Vagina (tissue), 2 donors: ENCODE results near the gene TMX4. TPM values are rescaled to one million over a fixed set of nuclear protein-coding genes. Genes with fewer than 3 reads are reported as not detected.
"Not testable (repeated sequence)": the region's sequence is repeated elsewhere in the genome, so short reads cannot be mapped to it uniquely, and the experiment has no call there.

Experiments used
- DNase-seq, 2 donors: peaks; one replicate each; pipeline ENCODE4 v3.0.0-alpha.2; 2017; ENCODE audit errors: extremely low spot score in 2 of 2
- H3K27ac ChIP-seq: fragments of 200-600 bp; sonication (generic); one replicate; pipeline ENCODE4 v1.5.1; 2019
- H3K27me3 ChIP-seq: fragments of 200-600 bp; sonication (generic); one replicate; pipeline ENCODE4 v1.5.1; 2019
- H3K36me3 ChIP-seq, 2 donors: fragments of 200-600 bp; sonication (generic); one replicate each; pipeline ENCODE4 v1.5.1; 2017 to 2019
- H3K4me1 ChIP-seq: fragments of 200-600 bp; sonication (generic); one replicate; pipeline ENCODE4 v1.5.1; 2019
- H3K4me3 ChIP-seq, 2 donors: fragments of 200-600 bp; sonication (generic); 1 replicate in 1 of 2; 2 replicates in 1 of 2; pipeline ENCODE4 v1.5.1; 2016 to 2019
- H3K9me3 ChIP-seq: fragments of 200-600 bp; sonication (generic); one replicate; pipeline ENCODE4 v1.5.1; 2019
- CTCF ChIP-seq, 3 experiments: fragments of 450-650 bp in 2 of 3; fragments of 200-600 bp in 1 of 3; sonication (generic) in 1 of 3; IDR thresholded peaks; one replicate each; pipeline ENCODE4 v1.5.1; 2017 to 2019; ENCODE audit warnings: antibody characterized with exemption in 3 of 3, mild to moderate bottlenecking in 2 of 3, moderate library complexity in 2 of 3
- POLR2A ChIP-seq, 2 donors: fragments of 450-650 bp; IDR thresholded peaks; one replicate each; pipeline ENCODE4 v1.6.1; 2017; ENCODE audit warnings: antibody characterized with exemption in 2 of 2, mild to moderate bottlenecking in 2 of 2, moderate library complexity in 2 of 2
- POLR2AphosphoS5 ChIP-seq, 2 donors: sonication (generic); formaldehyde crosslinking; IDR thresholded peaks; one replicate each; pipeline ENCODE4 v1.9.0; 2017; ENCODE audit warnings: antibody characterized with exemption in 2 of 2, mild to moderate bottlenecking in 2 of 2, low read depth in 1 of 2; ENCODE audit not compliant: insufficient read depth in 1 of 2
- intact Hi-C: fragments of 100-400 bp; cut with DNase I; formaldehyde crosslinking; loops from one replicate; pipeline ENCODE4 v1.15.1; 2023
- total RNA-seq: library from RNA; depleted of rRNA; stranded (reverse); fragments of >200 nt; gene quantifications from one replicate; pipeline ENCODE4 v1.2.3, GENCODE V29; 2016

The TMX4 gene
- total RNA-seq, 1 donor from 2014 or later = 33.9 TPM

- no peak for DNase-seq
- H3K27ac ChIP-seq = no peak overlapping the region
- intact Hi-C loops = loop anchor here (10.0 kb wide), 1 partner anchor 92 kb away; no protein-coding TSS in a partner anchor
- H3K4me1 ChIP-seq = no peaks in the 10 kb centered on the region
- TF ChIP-seq POLR2A (IDR thresholded peaks at IDR 0.05) = no peak
- TF ChIP-seq CTCF (IDR thresholded peaks at IDR 0.05) = no peak
- no peak for TF ChIP-seq POLR2AphosphoS5 (IDR thresholded peaks at IDR 0.05; ENCODE audit: insufficient read depth in 1 of 2, low read depth in 1 of 2)
- H3K4me3 ChIP-seq = no peak overlapping the region
- H3K9me3 ChIP-seq = no peaks in the 10 kb centered on the region
- H3K27me3 ChIP-seq = no peaks in the 10 kb centered on the region
- H3K36me3 ChIP-seq = no peaks in the 10 kb centered on the region
These were observed 13.7 kb upstream of the TMX4 start for GRCh38 chr20:8033151-8033841.

- no peak for DNase-seq
- Histone ChIP-seq H3K27ac (no peak overlapping the region), H3K27me3 (no peaks in the 10 kb centered on the region), H3K36me3 (no peaks in the 10 kb centered on the region), H3K4me1 (no peaks in the 10 kb centered on the region), H3K9me3 (no peaks in the 10 kb centered on the region), H3K4me3 (no peak overlapping the region)
- intact Hi-C loops = loop anchor here (10.0 kb wide), 1 partner anchor 92 kb away; no protein-coding TSS in a partner anchor
- TF ChIP-seq POLR2A (IDR thresholded peaks at IDR 0.05) (no peak), CTCF (IDR thresholded peaks at IDR 0.05) (no peak), POLR2AphosphoS5 (IDR thresholded peaks at IDR 0.05; ENCODE audit: insufficient read depth in 1 of 2, low read depth in 1 of 2) (no peak)
These were observed 12.9 kb upstream of the TMX4 start for GRCh38 chr20:8032499-8032898.

GRCh38 chr20:8031539-8031938, 12.0 kb upstream of the TMX4 start:
- H3K4me1 ChIP-seq, DNase-seq, H3K4me3 ChIP-seq, H3K27me3 ChIP-seq, H3K36me3 ChIP-seq, H3K27ac ChIP-seq, H3K9me3 ChIP-seq: not testable (repeated sequence)
- intact Hi-C loops = loop anchor here (10.0 kb wide), 1 partner anchor 93 kb away; no protein-coding TSS in a partner anchor

GRCh38 chr20:8021541-8022269, 2.1 kb upstream of the TMX4 start:
- no peaks in the 10 kb centered on the region for H3K27me3 ChIP-seq
- DNase-seq = no peak
- H3K4me1 ChIP-seq = peaks cover 9% of the 10 kb centered on the region
- H3K36me3 ChIP-seq = no peaks in the 10 kb centered on the region
- H3K9me3 ChIP-seq = no peaks in the 10 kb centered on the region
- intact Hi-C loops = no loop called here
- no peak overlapping the region for H3K27ac ChIP-seq
- H3K4me3 ChIP-seq = no peak overlapping the region
- TF ChIP-seq POLR2AphosphoS5 (IDR thresholded peaks at IDR 0.05; ENCODE audit: insufficient read depth in 1 of 2, low read depth in 1 of 2) = no peak

GRCh38 chr20:8020314-8021079, 936 bp upstream of the TMX4 start:
- no peak for DNase-seq
- intact Hi-C loops = no loop called here
- Histone ChIP-seq H3K27ac (peak overlapping the region; percentile 96), H3K36me3 (no peaks in the 10 kb centered on the region), H3K4me1 (peaks cover 9% of the 10 kb centered on the region), H3K4me3 (peak overlapping the region in 1 of 2 donors; percentile 89), H3K9me3 (no peaks in the 10 kb centered on the region), H3K27me3 (no peaks in the 10 kb centered on the region)
- no peak for TF ChIP-seq POLR2AphosphoS5 (IDR thresholded peaks at IDR 0.05; ENCODE audit: insufficient read depth in 1 of 2, low read depth in 1 of 2)
- no peak for TF ChIP-seq CTCF (IDR thresholded peaks at IDR 0.05)
- TF ChIP-seq POLR2A (IDR thresholded peaks at IDR 0.05) = no peak
